ENCODE measurements around the gene TRIM69.

GRCh38 chr15:44804298-44805046 is 68.1 kb downstream of the TRIM69 start:
- TF ChIP-seq CTCF (conservative IDR thresholded peaks at IDR 0.05; ENCODE audit: low read depth, low read length) (no peak), RFX5 (IDR thresholded peaks at IDR 0.05; ENCODE audit: low read depth, low read length) (no peak), MXI1 (IDR thresholded peaks at IDR 0.05; ENCODE audit: borderline replicate concordance, low read depth, low read length) (no peak), POLR2A (IDR thresholded peaks at IDR 0.05; ENCODE audit: low read depth, low read length) (no peak), CHD1 (IDR thresholded peaks at IDR 0.05; ENCODE audit: low read depth, low read length) (no peak), RCOR1 (IDR thresholded peaks at IDR 0.05; ENCODE audit: insufficient replicate concordance, low read length) (no peak), RAD21 (IDR thresholded peaks at IDR 0.05; ENCODE audit: low read length) (no peak), CEBPB (IDR thresholded peaks at IDR 0.05; ENCODE audit: low read depth, low read length) (no peak), MAFK (IDR thresholded peaks at IDR 0.05; ENCODE audit: low read depth, low read length) (no peak)

Measured in IMR-90 (cell line).